ENCODE measurements around the gene WNT9A. TPM values are rescaled to one million over a fixed set of nuclear protein-coding genes. Genes with fewer than 3 reads are reported as not detected.

The WNT9A gene
- total RNA-seq, 2 donors from 2014 or later = 1.2 to 1.7 TPM

DNA sequence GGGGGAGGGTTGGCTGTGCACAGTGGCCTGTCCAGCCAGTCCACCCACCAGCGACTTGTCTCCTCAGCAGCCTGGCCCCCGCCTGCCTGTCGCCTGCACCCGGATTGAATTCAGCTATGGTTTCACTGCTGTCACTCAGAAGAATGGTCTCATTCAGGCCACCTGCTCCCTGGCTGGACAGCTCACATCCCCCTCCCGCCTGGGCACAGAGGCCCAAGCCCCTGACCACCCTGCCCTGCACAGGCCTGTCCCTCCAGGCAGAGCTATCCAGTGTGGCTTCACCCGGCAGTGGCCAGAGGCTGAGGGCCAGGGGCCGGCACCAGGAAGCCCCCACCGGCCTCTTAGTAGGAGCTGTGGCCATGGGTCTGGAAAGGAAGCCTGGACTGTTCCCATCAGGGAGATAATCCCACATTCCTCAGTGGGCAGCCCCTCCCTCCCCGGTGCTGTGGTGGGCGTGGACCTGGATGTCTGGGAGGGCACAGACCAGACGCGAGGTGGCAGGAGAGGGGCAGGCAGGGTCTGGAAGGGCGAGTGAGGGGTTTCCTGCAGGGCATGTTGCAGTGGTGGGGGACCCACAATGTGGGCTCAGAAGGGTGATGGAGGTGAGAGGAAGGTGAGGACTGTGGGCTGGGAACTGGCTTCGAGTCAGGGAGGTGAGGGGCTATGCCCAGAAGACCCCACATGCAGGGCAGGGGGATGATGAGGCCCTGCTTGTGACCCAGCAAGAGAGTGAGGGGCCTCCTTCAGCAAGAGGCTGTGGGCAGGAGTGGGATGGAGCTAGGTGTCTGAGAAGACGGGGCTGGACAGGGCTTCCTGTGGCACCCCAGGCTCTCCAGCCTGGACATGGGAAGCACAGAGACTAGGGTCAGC is 30.4 kb downstream of the WNT9A start:
- Histone ChIP-seq H3K9ac (ENCODE audit: extremely low read depth, low read length, poor library complexity, severe bottlenecking) (no peak overlapping the region), H3K4me3 (ENCODE audit: low read length) (no peak overlapping the region), H3K4me1 (ENCODE audit: control insufficient read depth, insufficient read depth, low read length) (peaks cover 9% of the 10 kb centered on the region), H3K9me3 (ENCODE audit: control insufficient read depth, low read length) (no peaks in the 10 kb centered on the region), H3K36me3 (ENCODE audit: control insufficient read depth, insufficient read depth, low read length) (no peaks in the 10 kb centered on the region), H3K27ac (ENCODE audit: low read depth, low read length) (peak overlapping the region; percentile 57), H3K27me3 (ENCODE audit: control insufficient read depth, insufficient read depth, low read length, poor library complexity, severe bottlenecking) (no peaks in the 10 kb centered on the region)
- no peak overlapping the region for H3K4me3 Mint-ChIP-seq
- H3K27me3 Mint-ChIP-seq (ENCODE audit: insufficient read depth) = no peaks in the 10 kb centered on the region
- H3K9me3 Mint-ChIP-seq = no peaks in the 10 kb centered on the region
- no peaks in the 10 kb centered on the region for H3K36me3 Mint-ChIP-seq (ENCODE audit: low read depth)
- peaks cover 15% of the 10 kb centered on the region for H3K4me1 Mint-ChIP-seq
- WGBS, 2 experiments (ENCODE audit: insufficient coverage in 1 of 2, insufficient read length in 1 of 2) = 72 to 87% methylated on average over 9 to 15 of the region's 15 CpGs
- TF ChIP-seq, protein P1, sequence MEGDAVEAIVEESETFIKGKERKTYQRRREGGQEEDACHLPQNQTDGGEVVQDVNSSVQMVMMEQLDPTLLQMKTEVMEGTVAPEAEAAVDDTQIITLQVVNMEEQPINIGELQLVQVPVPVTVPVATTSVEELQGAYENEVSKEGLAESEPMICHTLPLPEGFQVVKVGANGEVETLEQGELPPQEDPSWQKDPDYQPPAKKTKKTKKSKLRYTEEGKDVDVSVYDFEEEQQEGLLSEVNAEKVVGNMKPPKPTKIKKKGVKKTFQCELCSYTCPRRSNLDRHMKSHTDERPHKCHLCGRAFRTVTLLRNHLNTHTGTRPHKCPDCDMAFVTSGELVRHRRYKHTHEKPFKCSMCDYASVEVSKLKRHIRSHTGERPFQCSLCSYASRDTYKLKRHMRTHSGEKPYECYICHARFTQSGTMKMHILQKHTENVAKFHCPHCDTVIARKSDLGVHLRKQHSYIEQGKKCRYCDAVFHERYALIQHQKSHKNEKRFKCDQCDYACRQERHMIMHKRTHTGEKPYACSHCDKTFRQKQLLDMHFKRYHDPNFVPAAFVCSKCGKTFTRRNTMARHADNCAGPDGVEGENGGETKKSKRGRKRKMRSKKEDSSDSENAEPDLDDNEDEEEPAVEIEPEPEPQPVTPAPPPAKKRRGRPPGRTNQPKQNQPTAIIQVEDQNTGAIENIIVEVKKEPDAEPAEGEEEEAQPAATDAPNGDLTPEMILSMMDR (conservative IDR thresholded peaks at IDR 0.05) = no peak
- peak; percentile 69 for DNase-seq
- peak overlapping the region; percentile 55 for H3K27ac Mint-ChIP-seq

DNA sequence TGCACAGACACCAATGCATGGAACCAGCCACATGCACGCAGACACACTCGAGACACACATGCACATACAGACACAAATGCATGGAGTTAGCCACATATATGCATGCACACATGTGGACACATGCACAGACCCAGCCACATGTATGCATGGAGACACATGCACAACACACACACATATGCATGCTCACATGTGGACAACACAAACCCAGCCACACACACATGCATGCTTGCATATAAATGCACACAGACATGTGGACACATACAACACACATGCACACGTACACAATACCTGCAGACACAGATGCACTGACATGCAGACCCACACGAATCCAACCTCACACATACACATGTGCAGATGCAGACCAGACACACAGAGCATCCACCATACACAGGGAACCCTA is 31.1 kb downstream of the WNT9A start:
- Histone ChIP-seq H3K4me3 (ENCODE audit: low read length) (no peak overlapping the region), H3K9me3 (ENCODE audit: control insufficient read depth, low read length) (no peaks in the 10 kb centered on the region), H3K4me1 (ENCODE audit: control insufficient read depth, insufficient read depth, low read length) (peaks cover 8% of the 10 kb centered on the region), H3K9ac (ENCODE audit: extremely low read depth, low read length, poor library complexity, severe bottlenecking) (no peak overlapping the region), H3K36me3 (ENCODE audit: control insufficient read depth, insufficient read depth, low read length) (no peaks in the 10 kb centered on the region), H3K27me3 (ENCODE audit: control insufficient read depth, insufficient read depth, low read length, poor library complexity, severe bottlenecking) (no peaks in the 10 kb centered on the region), H3K27ac (ENCODE audit: low read depth, low read length) (peak overlapping the region; percentile 57)
- Mint-ChIP-seq H3K27ac (no peak overlapping the region), H3K4me1 (peaks cover 15% of the 10 kb centered on the region), H3K27me3 (ENCODE audit: insufficient read depth) (no peaks in the 10 kb centered on the region), H3K36me3 (ENCODE audit: low read depth) (no peaks in the 10 kb centered on the region), H3K9me3 (no peaks in the 10 kb centered on the region), H3K4me3 (no peak overlapping the region)
- WGBS, 2 experiments (ENCODE audit: insufficient coverage in 1 of 2, insufficient read length in 1 of 2) = 93 to 100% methylated on average over 2 to 4 of the region's 4 CpGs
- DNase-seq = no peak
- TF ChIP-seq, protein P1 (conservative IDR thresholded peaks at IDR 0.05) = no peak

GRCh38 chr1:227915564-227916553 is 31.9 kb downstream of the WNT9A start:
- 85 to 90% methylated on average over 15 to 22 of the region's 22 CpGs for WGBS, 2 experiments (ENCODE audit: insufficient coverage in 1 of 2, insufficient read length in 1 of 2)
- H3K27ac ChIP-seq (ENCODE audit: low read depth, low read length) = peak overlapping the region; percentile 16
- peaks cover 8% of the 10 kb centered on the region for H3K4me1 ChIP-seq (ENCODE audit: control insufficient read depth, insufficient read depth, low read length)
- Mint-ChIP-seq H3K9me3 (no peaks in the 10 kb centered on the region), H3K27ac (no peak overlapping the region), H3K27me3 (ENCODE audit: insufficient read depth) (no peaks in the 10 kb centered on the region), H3K36me3 (ENCODE audit: low read depth) (no peaks in the 10 kb centered on the region), H3K4me1 (peaks cover 15% of the 10 kb centered on the region), H3K4me3 (no peak overlapping the region)
- no peak overlapping the region for H3K4me3 ChIP-seq (ENCODE audit: low read length)
- DNase-seq = no peak
- H3K27me3 ChIP-seq (ENCODE audit: control insufficient read depth, insufficient read depth, low read length, poor library complexity, severe bottlenecking) = no peaks in the 10 kb centered on the region
- H3K36me3 ChIP-seq (ENCODE audit: control insufficient read depth, insufficient read depth, low read length) = no peaks in the 10 kb centered on the region
- TF ChIP-seq, protein P1 (conservative IDR thresholded peaks at IDR 0.05) = no peak
- H3K9ac ChIP-seq (ENCODE audit: extremely low read depth, low read length, poor library complexity, severe bottlenecking) = no peak overlapping the region
- no peaks in the 10 kb centered on the region for H3K9me3 ChIP-seq (ENCODE audit: control insufficient read depth, low read length)

All from endodermal cell (in vitro differentiated cells).